ENCODE results near the gene SPTBN1. TPM values are rescaled to one million over a fixed set of nuclear protein-coding genes. Genes with fewer than 3 reads are reported as not detected.

The SPTBN1 gene
- total RNA-seq, 4 donors from 2014 or later = 171 to 293 (median 247) TPM

DNA sequence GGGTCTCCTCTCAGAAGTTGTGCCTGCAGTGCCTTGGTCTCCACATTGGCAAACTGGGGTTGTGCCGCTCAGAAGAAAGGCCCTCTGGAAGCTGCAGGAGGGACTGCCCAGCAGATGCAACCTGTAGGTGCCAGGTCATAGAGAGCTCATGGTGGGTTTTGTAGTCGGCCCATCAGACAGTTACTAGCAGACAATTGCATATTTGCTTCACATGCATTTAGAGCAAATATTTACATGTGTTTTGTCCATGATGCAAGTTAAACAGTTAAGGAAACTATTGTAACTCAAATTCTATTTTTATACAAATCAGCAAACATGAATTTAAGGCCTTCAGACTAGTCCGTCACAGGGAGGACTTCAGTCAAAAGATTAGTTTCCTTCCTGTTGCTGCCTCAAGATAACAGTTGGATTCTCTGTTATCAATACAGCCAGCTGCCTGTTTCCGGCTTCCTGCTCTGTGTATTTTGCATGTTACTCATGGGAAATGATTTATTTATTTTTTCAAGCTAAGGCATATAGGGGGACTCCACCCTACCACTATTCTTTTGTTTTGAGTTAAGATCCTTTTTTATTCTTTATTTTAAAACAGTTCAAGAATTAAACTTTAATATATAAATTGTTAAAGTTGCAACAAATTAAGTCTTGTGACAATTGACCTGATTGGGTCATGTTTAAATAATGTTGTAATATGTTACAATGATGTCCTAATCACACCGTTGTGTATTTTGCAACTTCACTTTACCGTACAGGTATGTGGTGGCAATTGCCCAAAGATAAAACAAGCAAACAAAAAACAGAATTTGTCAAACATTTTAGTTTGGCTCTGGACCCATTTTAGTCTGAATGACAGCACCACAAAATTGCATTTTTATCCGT is 133.5 kb downstream of the SPTBN1 start:
- DNase-seq = peak in 2 of 3 donors; percentile 71 to 77
- no peaks in the 10 kb centered on the region for H3K36me3 ChIP-seq
- TF ChIP-seq POLR2A (IDR thresholded peaks at IDR 0.05) (no peak), CTCF (IDR thresholded peaks at IDR 0.05) (no peak)
- H3K4me1 ChIP-seq = peaks cover 0 to 46% (median 17%) of the 10 kb centered on the region in 4 donors
- no peak overlapping the region for H3K4me3 ChIP-seq
- no peaks in the 10 kb centered on the region for H3K9me3 ChIP-seq
- peak overlapping the region; percentile 54 to 68 (median 62) for H3K27ac ChIP-seq
- H3K27me3 ChIP-seq = no peaks in the 10 kb centered on the region

GRCh38 chr2:54590216-54591120 is 134.3 kb downstream of the SPTBN1 start:
- no peak for TF ChIP-seq CTCF (IDR thresholded peaks at IDR 0.05)
- no peak for TF ChIP-seq POLR2A (IDR thresholded peaks at IDR 0.05)
- H3K27me3 ChIP-seq = no peaks in the 10 kb centered on the region
- H3K36me3 ChIP-seq = no peaks in the 10 kb centered on the region
- H3K27ac ChIP-seq = peak overlapping the region in 3 of 4 donors; percentile 19 to 55 (median 44)
- no peak overlapping the region for H3K4me3 ChIP-seq
- H3K4me1 ChIP-seq = peaks cover 0 to 43% (median 16%) of the 10 kb centered on the region in 4 donors
- no peak for DNase-seq
- no peaks in the 10 kb centered on the region for H3K9me3 ChIP-seq

GRCh38 chr2:54591551-54591950 is 135.4 kb downstream of the SPTBN1 start:
- H3K27ac ChIP-seq = no peak overlapping the region
- H3K36me3 ChIP-seq = no peaks in the 10 kb centered on the region
- DNase-seq = no peak
- H3K4me3 ChIP-seq = no peak overlapping the region
- no peaks in the 10 kb centered on the region for H3K9me3 ChIP-seq
- TF ChIP-seq POLR2A (IDR thresholded peaks at IDR 0.05) = no peak
- TF ChIP-seq CTCF (IDR thresholded peaks at IDR 0.05) = no peak
- no peaks in the 10 kb centered on the region for H3K27me3 ChIP-seq
- H3K4me1 ChIP-seq = peaks cover 0 to 47% (median 12%) of the 10 kb centered on the region in 4 donors

DNA sequence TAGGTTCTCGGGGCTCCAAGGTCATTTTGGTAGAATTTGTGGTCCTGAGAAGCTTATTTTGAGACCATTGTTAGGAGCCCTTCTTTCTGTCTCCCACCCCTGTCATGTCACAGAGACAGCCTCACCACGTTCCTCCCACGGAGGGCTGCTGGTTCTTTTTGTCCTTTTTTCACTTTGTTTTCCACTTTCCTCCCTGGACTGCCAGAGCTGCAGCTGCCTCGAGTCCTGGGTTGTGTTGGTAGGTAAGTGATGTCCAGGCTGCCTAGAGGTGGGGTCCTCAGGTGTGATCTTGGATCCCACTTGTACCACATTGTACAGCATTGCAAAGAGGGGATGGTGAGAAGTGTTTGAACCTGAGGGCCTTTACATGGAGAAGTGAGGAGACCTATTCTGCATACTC is 137.1 kb downstream of the SPTBN1 start:
- Histone ChIP-seq H3K36me3 (no peaks in the 10 kb centered on the region), H3K27me3 (no peaks in the 10 kb centered on the region), H3K27ac (no peak overlapping the region), H3K4me3 (no peak overlapping the region), H3K4me1 (peaks cover 0 to 55% (median 14%) of the 10 kb centered on the region in 4 donors), H3K9me3 (no peaks in the 10 kb centered on the region)
- TF ChIP-seq CTCF (IDR thresholded peaks at IDR 0.05) (no peak), POLR2A (IDR thresholded peaks at IDR 0.05) (no peak)
- DNase-seq = no peak

GRCh38 chr2:54594048-54594447 is 137.9 kb downstream of the SPTBN1 start:
- Histone ChIP-seq H3K4me1 (peaks cover 0 to 54% (median 11%) of the 10 kb centered on the region in 4 donors), H3K36me3 (no peaks in the 10 kb centered on the region), H3K9me3 (no peaks in the 10 kb centered on the region), H3K4me3 (no peak overlapping the region), H3K27ac (no peak overlapping the region), H3K27me3 (no peaks in the 10 kb centered on the region)
- TF ChIP-seq POLR2A (IDR thresholded peaks at IDR 0.05) (no peak), CTCF (IDR thresholded peaks at IDR 0.05) (no peak)
- no peak for DNase-seq
